ENCODE results near the gene TSPY9. TPM values are rescaled to one million over a fixed set of nuclear protein-coding genes. Genes with fewer than 3 reads are reported as not detected.
"Not testable (repeated sequence)": the region's sequence is repeated elsewhere in the genome, so short reads cannot be mapped to it uniquely, and the experiment has no call there.

Gene TSPY9
- 1 to 10 TPM in 1 of 2 donors, not detected in 1; 3.6 TPM for total RNA-seq

GRCh38 chrY:9486967-9487366 lies at the start of gene TSPY9:
TSS of gene TSPY9 (plus strand) at chrY:9487267. CDS start at chrY:9487313, 46 bp downstream.
- H3K36me3 ChIP-seq; H3K27ac ChIP-seq; H3K27me3 ChIP-seq (replicated peaks; ENCODE audit: insufficient read depth); DNase-seq (ENCODE audit: low spot score); H3K4me1 ChIP-seq (replicated peaks); intact Hi-C loops (cut with DNase I); H3K9me3 ChIP-seq; H3K4me3 ChIP-seq: not testable (repeated sequence)
- WGBS: no CpG with 5 or more reads among the region's 26 CpGs

- not testable (repeated sequence) for DNase-seq (ENCODE audit: low spot score); H3K27ac ChIP-seq
- WGBS: 93% methylated on average over 8 of the region's 25 CpGs
These were observed 20.4 kb upstream of the TSPY9 start, which contains the start of gene TSPY1 for GRCh38 chrY:9466655-9467054. TSS of gene TSPY1 (plus strand) at chrY:9466955. CDS start at chrY:9467001, 46 bp downstream.

GRCh38 chrY:9504396-9504795 lies 17.3 kb downstream of the TSPY9 start:
- H3K4me3 ChIP-seq; H3K27me3 ChIP-seq (replicated peaks; ENCODE audit: insufficient read depth); H3K9me3 ChIP-seq; H3K4me1 ChIP-seq (replicated peaks); intact Hi-C loops (cut with DNase I); DNase-seq (ENCODE audit: low spot score); H3K36me3 ChIP-seq; H3K27ac ChIP-seq: not testable (repeated sequence)
- WGBS: 61% methylated on average over 2 of the region's 6 CpGs

More at GRCh38 chrY:9466655-9467054, 20.4 kb upstream of the TSPY9 start, which contains the start of gene TSPY1:
- intact Hi-C loops (cut with DNase I); H3K4me3 ChIP-seq; H3K27me3 ChIP-seq (replicated peaks; ENCODE audit: insufficient read depth); H3K9me3 ChIP-seq; H3K4me1 ChIP-seq (replicated peaks); H3K36me3 ChIP-seq: not testable (repeated sequence)

GRCh38 chrY:9516287-9516686 lies 29.2 kb downstream of the TSPY9 start:
- H3K36me3 ChIP-seq; DNase-seq (ENCODE audit: low spot score); intact Hi-C loops (cut with DNase I); H3K4me1 ChIP-seq (replicated peaks); H3K4me3 ChIP-seq; H3K27me3 ChIP-seq (replicated peaks; ENCODE audit: insufficient read depth); H3K27ac ChIP-seq; H3K9me3 ChIP-seq: not testable (repeated sequence)
- WGBS: 94% methylated on average over 6 of the region's 12 CpGs

GRCh38 chrY:9527580-9527979 lies 40.5 kb downstream of the TSPY9 start, which contains the start of gene TSPY10:
TSS of gene TSPY10 (plus strand) at chrY:9527880. CDS start at chrY:9527926, 46 bp downstream.
- intact Hi-C loops (cut with DNase I); H3K27ac ChIP-seq; DNase-seq (ENCODE audit: low spot score); H3K36me3 ChIP-seq; H3K9me3 ChIP-seq; H3K27me3 ChIP-seq (replicated peaks; ENCODE audit: insufficient read depth); H3K4me3 ChIP-seq; H3K4me1 ChIP-seq (replicated peaks): not testable (repeated sequence)
- WGBS: no CpG with 5 or more reads among the region's 26 CpGs

Other genes with a start within 250 kb of the TSPY9 start
- not detected for gene TSPY4, start 149.8 kb upstream of the TSPY9 start, total RNA-seq
- gene TSPY8, start 129.5 kb upstream of the TSPY9 start, total RNA-seq: not detected
- 1 to 10 TPM in 1 of 2 donors, not detected in 1; 3.0 TPM for gene TSPY3, start 88.8 kb upstream of the TSPY9 start, total RNA-seq
- not detected for gene TSPY1, start 20.3 kb upstream of the TSPY9 start, total RNA-seq
- 1 to 10 TPM in 1 of 2 donors, not detected in 1; 1.2 TPM for gene TSPY10, start 40.6 kb downstream of the TSPY9 start, total RNA-seq